ENCODE results near the gene HMGCL.

The HMGCL gene

GRCh38 chr1:23867895-23868556 lies 42.8 kb upstream of the HMGCL start, which contains the start of gene FUCA1:
TSS of gene FUCA1 (minus strand) at chr1:23868290. CDS start at chr1:23868286, 4 bp downstream.
- H3K4me1 ChIP-seq (ENCODE audit: insufficient read depth, poor library complexity, severe bottlenecking) = peaks cover 26% of the 10 kb centered on the region
- ATAC-seq (ENCODE audit: low read depth) (peak; percentile 80), DNase-seq (ENCODE audit: low spot score) (peak; percentile 86)
- peak within 1 kb of the TSS; percentile 54 for H3K4me3 ChIP-seq (ENCODE audit: severe bottlenecking)
- H3K36me3 ChIP-seq (ENCODE audit: low read depth) = peaks cover 20% of the 10 kb centered on the region
- TF ChIP-seq, protein P1, sequence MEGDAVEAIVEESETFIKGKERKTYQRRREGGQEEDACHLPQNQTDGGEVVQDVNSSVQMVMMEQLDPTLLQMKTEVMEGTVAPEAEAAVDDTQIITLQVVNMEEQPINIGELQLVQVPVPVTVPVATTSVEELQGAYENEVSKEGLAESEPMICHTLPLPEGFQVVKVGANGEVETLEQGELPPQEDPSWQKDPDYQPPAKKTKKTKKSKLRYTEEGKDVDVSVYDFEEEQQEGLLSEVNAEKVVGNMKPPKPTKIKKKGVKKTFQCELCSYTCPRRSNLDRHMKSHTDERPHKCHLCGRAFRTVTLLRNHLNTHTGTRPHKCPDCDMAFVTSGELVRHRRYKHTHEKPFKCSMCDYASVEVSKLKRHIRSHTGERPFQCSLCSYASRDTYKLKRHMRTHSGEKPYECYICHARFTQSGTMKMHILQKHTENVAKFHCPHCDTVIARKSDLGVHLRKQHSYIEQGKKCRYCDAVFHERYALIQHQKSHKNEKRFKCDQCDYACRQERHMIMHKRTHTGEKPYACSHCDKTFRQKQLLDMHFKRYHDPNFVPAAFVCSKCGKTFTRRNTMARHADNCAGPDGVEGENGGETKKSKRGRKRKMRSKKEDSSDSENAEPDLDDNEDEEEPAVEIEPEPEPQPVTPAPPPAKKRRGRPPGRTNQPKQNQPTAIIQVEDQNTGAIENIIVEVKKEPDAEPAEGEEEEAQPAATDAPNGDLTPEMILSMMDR (IDR thresholded peaks at IDR 0.05; ENCODE audit: poor library complexity, severe bottlenecking) = peak; percentile 98
- H3K9me3 ChIP-seq (ENCODE audit: severe bottlenecking) = peaks cover 2% of the 10 kb centered on the region
- no peaks in the 10 kb centered on the region for H3K27me3 ChIP-seq (ENCODE audit: insufficient read depth, poor library complexity, severe bottlenecking)
- H3K27ac ChIP-seq (ENCODE audit: poor library complexity, severe bottlenecking) = peak within 1 kb of the TSS; percentile 83

- DNase-seq (ENCODE audit: low spot score) = no peak
These were observed 42.3 kb upstream of the HMGCL start for GRCh38 chr1:23867542-23867894.

GRCh38 chr1:23865543-23865930 lies 40.3 kb upstream of the HMGCL start:
- Histone ChIP-seq H3K36me3 (ENCODE audit: low read depth) (peaks cover 37% of the 10 kb centered on the region), H3K4me1 (ENCODE audit: insufficient read depth, poor library complexity, severe bottlenecking) (peaks cover 26% of the 10 kb centered on the region), H3K27ac (ENCODE audit: poor library complexity, severe bottlenecking) (peak overlapping the region; percentile 83), H3K27me3 (ENCODE audit: insufficient read depth, poor library complexity, severe bottlenecking) (no peaks in the 10 kb centered on the region), H3K4me3 (ENCODE audit: severe bottlenecking) (no peak overlapping the region), H3K9me3 (ENCODE audit: severe bottlenecking) (no peaks in the 10 kb centered on the region)
- DNase-seq (ENCODE audit: low spot score) (peak; percentile 83), ATAC-seq (ENCODE audit: low read depth) (peak; percentile 60)
- TF ChIP-seq, protein P1 (IDR thresholded peaks at IDR 0.05; ENCODE audit: poor library complexity, severe bottlenecking) = no peak

More at GRCh38 chr1:23867542-23867894, 42.3 kb upstream of the HMGCL start:
- peaks cover 1% of the 10 kb centered on the region for H3K9me3 ChIP-seq (ENCODE audit: severe bottlenecking)
- peak; percentile 13 for ATAC-seq (ENCODE audit: low read depth)
- H3K4me1 ChIP-seq (ENCODE audit: insufficient read depth, poor library complexity, severe bottlenecking) = peaks cover 26% of the 10 kb centered on the region
- TF ChIP-seq, protein P1 (IDR thresholded peaks at IDR 0.05; ENCODE audit: poor library complexity, severe bottlenecking) = no peak
- H3K27me3 ChIP-seq (ENCODE audit: insufficient read depth, poor library complexity, severe bottlenecking) = no peaks in the 10 kb centered on the region
- H3K4me3 ChIP-seq (ENCODE audit: severe bottlenecking) = peak overlapping the region; percentile 54
- H3K27ac ChIP-seq (ENCODE audit: poor library complexity, severe bottlenecking) = peak overlapping the region; percentile 83
- H3K36me3 ChIP-seq (ENCODE audit: low read depth) = peaks cover 25% of the 10 kb centered on the region

DNA sequence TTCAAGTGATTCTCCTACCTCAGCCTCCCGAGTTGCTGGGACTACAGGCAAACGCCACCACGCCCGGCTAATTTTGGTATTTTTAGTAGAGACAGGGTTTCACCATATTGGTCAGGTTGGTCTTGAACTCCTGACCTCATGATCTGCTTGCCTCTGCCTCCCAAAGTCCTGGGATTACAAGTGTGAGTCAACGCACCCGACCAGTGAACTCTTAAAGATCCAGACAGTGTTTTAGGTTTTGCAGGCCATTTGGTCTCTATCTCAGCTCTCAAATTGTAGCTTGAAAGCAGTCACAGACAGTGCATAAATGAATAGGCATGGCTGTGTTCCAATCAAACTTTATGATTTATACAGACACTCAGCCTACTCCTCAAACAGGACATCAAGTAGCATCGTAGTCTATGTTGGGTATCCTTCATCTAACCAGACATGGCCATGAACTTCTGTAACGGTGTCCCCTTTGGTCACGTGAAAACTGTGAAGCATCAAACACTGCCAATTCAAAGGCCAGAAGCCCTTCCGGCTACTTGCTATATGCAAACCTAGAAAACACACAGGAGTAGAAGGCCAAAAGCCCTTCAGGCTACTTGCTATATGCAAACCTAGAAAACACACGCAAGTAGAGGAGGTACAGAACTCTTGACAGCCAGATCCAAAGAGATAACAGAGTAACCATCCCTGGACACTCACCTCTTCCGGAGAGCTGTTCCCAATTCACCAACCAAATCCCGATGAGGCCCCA lies 39.7 kb upstream of the HMGCL start:
- TF ChIP-seq, protein P1 (IDR thresholded peaks at IDR 0.05; ENCODE audit: poor library complexity, severe bottlenecking) = no peak

More for the DNA sequence above, 39.7 kb upstream of the HMGCL start:
- Histone ChIP-seq H3K4me3 (ENCODE audit: severe bottlenecking) (no peak overlapping the region), H3K9me3 (ENCODE audit: severe bottlenecking) (no peaks in the 10 kb centered on the region), H3K4me1 (ENCODE audit: insufficient read depth, poor library complexity, severe bottlenecking) (peaks cover 26% of the 10 kb centered on the region), H3K27me3 (ENCODE audit: insufficient read depth, poor library complexity, severe bottlenecking) (no peaks in the 10 kb centered on the region), H3K27ac (ENCODE audit: poor library complexity, severe bottlenecking) (peak overlapping the region; percentile 83), H3K36me3 (ENCODE audit: low read depth) (peaks cover 39% of the 10 kb centered on the region)
- DNase-seq (ENCODE audit: low spot score) (no peak), ATAC-seq (ENCODE audit: low read depth) (no peak; the same call in 2 of the 3 replicates)
